Neural progenitor cell (in vitro differentiated cells): Measurements from ENCODE around the gene TBC1D9B. TPM values are rescaled to one million over a fixed set of nuclear protein-coding genes. Genes with fewer than 3 reads are reported as not detected.

ENCODE experiments used
- DNase-seq: peaks from one replicate; pipeline ENCODE4 v3.0.0-alpha.2; 2016; ENCODE audit warnings: low spot score
- H2AFZ ChIP-seq: fragments of 200-600 bp; sonication (generic); replicated peaks from 2 replicates; pipeline ENCODE4 v1.6.1; 2016; ENCODE audit warnings: antibody characterized with exemption
- H3F3A ChIP-seq: fragments of 200-600 bp; sonication (generic); 2 replicates; pipeline ENCODE4 v1.6.1; 2016; ENCODE audit warnings: antibody characterized with exemption, low read depth
- H3K27ac ChIP-seq: fragments of 200-600 bp; sonication (generic); 2 replicates; pipeline ENCODE4 v1.5.1; 2016; ENCODE audit warnings: mild to moderate bottlenecking
- H3K27me3 ChIP-seq: fragments of 200-600 bp; sonication (generic); 2 replicates; pipeline ENCODE4 v1.6.1; 2016; ENCODE audit warnings: mild to moderate bottlenecking, moderate library complexity
- H3K36me3 ChIP-seq: fragments of 200-600 bp; sonication (generic); 2 replicates; pipeline ENCODE4 v1.5.1; 2016
- H3K4me1 ChIP-seq: fragments of 200-600 bp; sonication (generic); 2 replicates; pipeline ENCODE4 v1.6.1; 2016; ENCODE audit warnings: mixed run types
- H3K4me2 ChIP-seq: fragments of 200-600 bp; sonication (generic); 2 replicates; pipeline ENCODE4 v1.6.1; 2016
- H3K4me3 ChIP-seq: fragments of 200-600 bp; sonication (generic); 2 replicates; pipeline ENCODE4 v1.5.1; 2016
- H3K79me2 ChIP-seq: fragments of 200-600 bp; sonication (generic); 2 replicates; pipeline ENCODE4 v1.6.1; 2016; ENCODE audit warnings: low read depth
- H3K9ac ChIP-seq: fragments of 200-600 bp; sonication (generic); 2 replicates; pipeline ENCODE4 v1.6.1; 2016
- H3K9me3 ChIP-seq: fragments of 200-600 bp; sonication (generic); 2 replicates; pipeline ENCODE4 v1.5.1; 2016; ENCODE audit warnings: low read depth
- H4K20me1 ChIP-seq: fragments of 200-600 bp; sonication (generic); 2 replicates; pipeline ENCODE4 v1.6.1; 2016; ENCODE audit warnings: low read depth
- H3K27ac Mint-ChIP-seq: 3 replicates; pipeline ENCODE4 v1.8.0; 2021; ENCODE audit warnings: mixed read lengths
- H3K27me3 Mint-ChIP-seq: 2 replicates; pipeline ENCODE4 v1.8.0; 2022; ENCODE audit warnings: low read depth, mild to moderate bottlenecking, inconsistent platforms, moderate library complexity, mixed read lengths; ENCODE audit not compliant: insufficient read depth
- H3K36me3 Mint-ChIP-seq: 3 replicates; pipeline ENCODE4 v1.8.0; 2021; ENCODE audit warnings: mixed read lengths
- H3K4me1 Mint-ChIP-seq: 3 replicates; pipeline ENCODE4 v1.8.0; 2021; ENCODE audit warnings: mixed read lengths
- H3K4me3 Mint-ChIP-seq: 3 replicates; pipeline ENCODE4 v1.8.0; 2021; ENCODE audit warnings: mild to moderate bottlenecking, moderate library complexity, mixed read lengths
- H3K9me3 Mint-ChIP-seq: 3 replicates; pipeline ENCODE4 v1.8.0; 2020; ENCODE audit warnings: mixed read lengths
- EZH2 ChIP-seq: fragments of 200-600 bp; sonication (generic); IDR thresholded peaks from 2 replicates; pipeline ENCODE4 v1.6.1; 2017; ENCODE audit warnings: antibody characterized with exemption, mild to moderate bottlenecking, moderate library complexity
- EZH2phosphoT487 ChIP-seq: fragments of 200-600 bp; sonication (generic); IDR thresholded peaks from 2 replicates; pipeline ENCODE4 v1.6.1; 2017; ENCODE audit warnings: antibody characterized with exemption
- total RNA-seq: library from RNA; depleted of rRNA; stranded (reverse); fragments of >200 nt; gene quantifications from 2 replicates; pipeline ENCODE4 v1.2.3, GENCODE V29; 2015; ENCODE audit warnings: low replicate concordance
- TF ChIP-seq, protein P1 (sequence below): fragments of 200-600 bp; sonication (generic); IDR thresholded peaks from 2 replicates; pipeline ENCODE4 v1.5.1; 2017; ENCODE audit warnings: antibody characterized with exemption, mild to moderate bottlenecking

TBC1D9B gene
- total RNA-seq, 1 donor from 2014 or later: 26.7 TPM

DNA sequence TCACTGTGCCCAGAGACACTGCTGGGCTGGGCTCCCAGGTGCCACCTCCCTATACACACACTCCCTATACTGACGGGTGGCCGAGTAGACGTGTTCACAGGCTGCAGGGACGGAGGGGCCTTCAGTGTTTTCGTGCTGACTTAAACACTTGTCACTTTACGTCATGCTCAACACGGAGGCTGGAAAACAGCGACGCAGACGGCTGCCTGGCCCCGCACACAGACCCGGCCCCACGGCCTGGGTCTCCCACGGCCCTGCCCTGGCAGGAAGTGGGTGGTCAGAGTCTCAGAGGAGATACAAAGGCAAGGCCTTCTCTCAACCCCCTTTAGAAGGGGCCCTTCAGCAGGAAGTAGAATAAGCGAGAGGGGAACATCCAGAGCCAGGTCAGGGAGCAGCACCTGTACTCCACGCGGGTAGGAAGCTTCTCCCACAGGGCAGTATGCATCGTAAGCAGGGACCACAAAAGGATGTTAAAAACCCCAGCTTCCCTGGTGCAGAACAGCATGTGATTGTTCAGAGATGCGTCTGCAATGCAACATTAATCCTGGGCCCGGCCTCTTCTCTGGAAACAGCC is 11.9 kb upstream of the TBC1D9B start:
- Histone ChIP-seq H3K4me3 (no peak overlapping the region), H3K36me3 (no peaks in the 10 kb centered on the region), H3K9me3 (no peaks in the 10 kb centered on the region), H3K4me1 (peaks cover 6% of the 10 kb centered on the region), H2AFZ (no peak overlapping the region), H3K27ac (no peak overlapping the region), H3K4me2 (no peak overlapping the region), H3K79me2 (no peaks in the 10 kb centered on the region), H4K20me1 (no peaks in the 10 kb centered on the region), H3F3A (no peaks in the 10 kb centered on the region), H3K9ac (no peak overlapping the region), H3K27me3 (no peaks in the 10 kb centered on the region)
- no peak for DNase-seq
- Mint-ChIP-seq H3K4me3 (no peak overlapping the region), H3K27ac (no peak overlapping the region), H3K36me3 (no peaks in the 10 kb centered on the region), H3K9me3 (no peaks in the 10 kb centered on the region), H3K4me1 (peaks cover 12% of the 10 kb centered on the region), H3K27me3 (peaks cover 4% of the 10 kb centered on the region)
- TF ChIP-seq, protein P1, sequence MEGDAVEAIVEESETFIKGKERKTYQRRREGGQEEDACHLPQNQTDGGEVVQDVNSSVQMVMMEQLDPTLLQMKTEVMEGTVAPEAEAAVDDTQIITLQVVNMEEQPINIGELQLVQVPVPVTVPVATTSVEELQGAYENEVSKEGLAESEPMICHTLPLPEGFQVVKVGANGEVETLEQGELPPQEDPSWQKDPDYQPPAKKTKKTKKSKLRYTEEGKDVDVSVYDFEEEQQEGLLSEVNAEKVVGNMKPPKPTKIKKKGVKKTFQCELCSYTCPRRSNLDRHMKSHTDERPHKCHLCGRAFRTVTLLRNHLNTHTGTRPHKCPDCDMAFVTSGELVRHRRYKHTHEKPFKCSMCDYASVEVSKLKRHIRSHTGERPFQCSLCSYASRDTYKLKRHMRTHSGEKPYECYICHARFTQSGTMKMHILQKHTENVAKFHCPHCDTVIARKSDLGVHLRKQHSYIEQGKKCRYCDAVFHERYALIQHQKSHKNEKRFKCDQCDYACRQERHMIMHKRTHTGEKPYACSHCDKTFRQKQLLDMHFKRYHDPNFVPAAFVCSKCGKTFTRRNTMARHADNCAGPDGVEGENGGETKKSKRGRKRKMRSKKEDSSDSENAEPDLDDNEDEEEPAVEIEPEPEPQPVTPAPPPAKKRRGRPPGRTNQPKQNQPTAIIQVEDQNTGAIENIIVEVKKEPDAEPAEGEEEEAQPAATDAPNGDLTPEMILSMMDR: no peak
- TF ChIP-seq EZH2phosphoT487: no peak
- TF ChIP-seq EZH2: no peak

DNA sequence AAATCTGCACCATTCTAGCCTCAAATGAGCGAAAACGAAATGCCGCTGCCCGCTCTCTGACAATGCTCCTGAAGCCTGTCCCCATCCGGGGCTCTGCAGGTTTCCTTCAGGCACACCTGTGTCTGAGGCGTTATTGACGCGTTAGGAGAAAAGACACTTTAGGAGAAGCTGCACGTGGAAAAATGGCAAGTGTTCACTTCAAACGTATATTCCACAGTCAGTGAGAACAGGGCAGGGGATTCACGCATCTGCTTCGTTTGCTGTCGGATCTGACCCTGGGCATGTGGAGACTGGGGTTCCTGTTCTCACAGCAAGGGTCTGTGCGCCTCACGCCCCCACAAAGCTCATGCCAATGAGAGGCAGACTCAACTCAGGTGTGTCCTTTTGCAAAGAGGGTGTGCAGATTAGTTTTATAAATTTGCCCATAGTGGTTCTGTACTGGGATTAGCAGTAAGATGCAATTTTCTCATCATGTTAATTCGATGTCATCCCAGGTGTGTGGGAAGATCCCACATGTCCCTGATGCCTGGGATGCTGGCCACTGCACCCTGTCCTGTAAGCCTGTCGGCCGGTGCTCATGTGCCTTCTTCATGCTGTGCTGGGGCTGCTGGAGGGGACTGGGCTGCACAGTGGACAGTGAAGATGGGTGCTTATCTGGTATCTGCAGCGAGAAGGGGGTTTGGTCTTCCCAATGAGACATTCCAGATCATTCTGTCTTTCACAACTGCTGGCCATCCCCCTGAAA is 11.2 kb upstream of the TBC1D9B start:
- no peaks in the 10 kb centered on the region for H3K36me3 ChIP-seq
- no peak overlapping the region for H3K27ac ChIP-seq
- Mint-ChIP-seq H3K9me3 (no peaks in the 10 kb centered on the region), H3K27me3 (peaks cover 4% of the 10 kb centered on the region), H3K4me3 (no peak overlapping the region), H3K36me3 (no peaks in the 10 kb centered on the region), H3K27ac (no peak overlapping the region), H3K4me1 (peaks cover 12% of the 10 kb centered on the region)
- H3K4me3 ChIP-seq: no peak overlapping the region
- no peak for DNase-seq
- H4K20me1 ChIP-seq: no peaks in the 10 kb centered on the region
- H3F3A ChIP-seq: no peaks in the 10 kb centered on the region
- H3K9me3 ChIP-seq: no peaks in the 10 kb centered on the region
- H3K9ac ChIP-seq: no peak overlapping the region
- TF ChIP-seq EZH2: no peak
- TF ChIP-seq, protein P1: no peak
- TF ChIP-seq EZH2phosphoT487: no peak
- no peaks in the 10 kb centered on the region for H3K27me3 ChIP-seq
- no peak overlapping the region for H2AFZ ChIP-seq
- H3K4me2 ChIP-seq: no peak overlapping the region
- H3K79me2 ChIP-seq: no peaks in the 10 kb centered on the region
- H3K4me1 ChIP-seq: peaks cover 6% of the 10 kb centered on the region

DNA sequence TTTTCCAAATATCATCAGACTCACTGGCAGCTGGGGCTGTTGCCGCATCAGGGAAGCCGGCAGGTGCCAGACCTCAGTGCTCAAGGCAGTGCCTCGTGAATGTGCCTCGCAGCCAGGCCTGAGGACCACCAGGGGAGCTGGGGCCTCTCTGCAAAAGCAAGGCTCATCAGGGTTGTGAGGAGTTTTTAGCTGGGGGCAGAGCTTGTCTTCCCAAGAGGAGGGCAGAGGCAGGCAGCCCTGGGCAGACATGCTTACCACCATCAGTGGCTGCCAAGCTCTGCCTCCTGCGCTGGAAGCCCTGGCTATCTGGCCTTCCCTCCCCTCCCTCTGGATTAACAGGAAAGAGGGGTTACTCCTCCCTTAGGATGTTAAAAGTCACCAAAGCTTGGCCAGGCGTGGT is 8.8 kb upstream of the TBC1D9B start:
- no peak overlapping the region for H3K9ac ChIP-seq
- H3K4me3 ChIP-seq: no peak overlapping the region
- H3K4me1 ChIP-seq: peaks cover 6% of the 10 kb centered on the region
- Mint-ChIP-seq H3K4me3 (no peak overlapping the region), H3K36me3 (peaks cover 2% of the 10 kb centered on the region), H3K4me1 (peaks cover 12% of the 10 kb centered on the region), H3K27ac (no peak overlapping the region), H3K9me3 (no peaks in the 10 kb centered on the region), H3K27me3 (peaks cover 1% of the 10 kb centered on the region)
- H3F3A ChIP-seq: no peaks in the 10 kb centered on the region
- DNase-seq: peak; percentile 30
- no peak for TF ChIP-seq EZH2
- TF ChIP-seq, protein P1: no peak
- TF ChIP-seq EZH2phosphoT487: no peak
- H3K9me3 ChIP-seq: no peaks in the 10 kb centered on the region
- no peaks in the 10 kb centered on the region for H3K36me3 ChIP-seq
- no peaks in the 10 kb centered on the region for H4K20me1 ChIP-seq
- H2AFZ ChIP-seq: no peak overlapping the region
- no peaks in the 10 kb centered on the region for H3K27me3 ChIP-seq
- H3K27ac ChIP-seq: no peak overlapping the region
- no peak overlapping the region for H3K4me2 ChIP-seq
- no peaks in the 10 kb centered on the region for H3K79me2 ChIP-seq
